ENCODE data around the gene RTN1.

Gene RTN1

DNA sequence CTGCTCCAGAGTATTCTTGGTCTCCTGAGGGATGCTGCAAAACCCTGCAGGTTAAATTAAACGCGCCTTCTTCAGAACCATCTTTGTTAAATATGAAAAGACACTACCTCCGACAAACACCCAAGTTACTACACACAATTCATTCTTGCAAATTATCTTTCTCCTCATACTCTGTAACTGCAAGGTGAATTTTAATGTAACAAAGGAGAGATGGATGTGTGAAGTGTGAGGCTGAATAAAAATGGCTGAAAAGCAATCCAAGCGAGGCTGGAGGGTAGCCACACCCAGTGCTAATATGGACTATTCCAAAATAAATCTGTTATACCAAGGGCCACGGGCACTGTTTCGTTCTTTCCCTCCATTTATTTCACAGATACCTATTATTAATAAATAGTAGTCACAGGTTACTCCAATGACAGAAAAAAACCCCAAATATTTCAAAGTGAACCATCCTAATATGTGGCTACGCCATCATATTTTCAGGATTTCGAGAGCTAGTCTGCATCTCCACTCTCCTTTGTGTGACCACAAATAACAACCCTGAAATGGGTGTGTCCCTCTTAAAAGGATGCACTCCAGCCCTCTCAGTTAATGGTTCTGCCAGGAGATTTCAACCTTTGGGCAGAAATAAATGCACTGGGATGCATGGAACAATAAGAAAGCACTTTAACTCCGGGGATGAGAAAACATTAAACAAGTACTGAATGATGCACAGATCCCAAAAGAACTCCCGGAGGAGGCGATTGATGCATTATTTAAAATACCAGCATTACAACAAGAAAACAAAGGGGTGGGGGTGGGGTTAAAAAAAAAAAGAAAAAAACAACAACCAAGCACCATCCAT, 240.9 kb downstream of the RTN1 start:
- no peak for DNase-seq (ENCODE audit: low read depth)

DNA sequence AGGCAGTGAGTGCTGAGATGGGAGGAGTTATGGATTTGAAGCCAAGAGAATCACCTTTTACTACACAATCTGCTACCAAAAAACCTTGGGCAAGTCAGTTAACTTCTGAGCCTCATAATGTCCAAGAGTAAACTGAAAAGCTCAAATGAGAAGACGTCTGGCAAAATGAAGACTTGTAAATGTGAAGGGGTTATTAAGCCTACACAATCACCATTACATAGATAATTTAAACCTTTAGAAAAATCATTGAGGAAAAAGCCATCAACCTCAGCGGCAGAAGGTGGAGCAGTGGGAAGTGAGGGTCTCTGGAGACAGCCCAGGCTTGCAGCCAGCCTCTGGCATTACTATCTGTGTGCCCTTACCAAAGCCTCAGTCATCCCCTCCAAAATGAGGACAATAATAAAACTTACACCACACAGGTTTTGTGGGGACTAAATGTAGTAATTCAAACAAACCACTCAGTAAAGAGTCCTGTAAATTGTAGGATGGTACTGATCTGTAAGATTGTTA, 243.5 kb downstream of the RTN1 start:
- no peak for DNase-seq (ENCODE audit: low read depth)

- DNase-seq (ENCODE audit: low read depth), result no peak
These were observed 247.9 kb downstream of the RTN1 start for GRCh38 chr14:59622631-59623030.

DNA sequence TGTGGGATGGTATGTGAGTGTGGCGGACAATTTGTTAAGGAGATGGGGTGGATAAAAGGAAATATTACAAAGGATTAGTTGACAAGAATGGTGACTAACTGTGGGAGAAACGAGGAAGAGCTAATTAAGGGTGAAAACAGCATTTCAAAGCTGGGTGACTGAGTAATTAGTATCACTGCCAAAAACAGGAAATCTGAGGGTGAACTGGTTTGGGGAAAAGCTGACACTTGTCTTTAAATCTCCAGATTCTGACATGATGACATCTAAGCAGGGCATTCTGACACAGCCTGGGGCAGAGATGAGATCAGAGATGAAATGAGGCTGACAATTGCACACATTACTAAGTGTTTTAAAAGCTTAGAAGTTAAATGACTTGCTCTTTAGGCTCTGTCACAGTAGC, 251.5 kb downstream of the RTN1 start:
- DNase-seq (ENCODE audit: low read depth), result no peak

GRCh38 chr14:59601056-59601455, 269.5 kb downstream of the RTN1 start:
- DNase-seq (ENCODE audit: low read depth), result peak; percentile 58

- peak; percentile 37 for DNase-seq (ENCODE audit: low read depth)
These were observed 270.2 kb downstream of the RTN1 start for GRCh38 chr14:59600211-59600945.

- no peak for DNase-seq (ENCODE audit: low read depth)
These were observed 275.5 kb downstream of the RTN1 start for GRCh38 chr14:59595071-59595470.

- no peak for DNase-seq (ENCODE audit: low read depth)
These were observed 278.8 kb downstream of the RTN1 start for GRCh38 chr14:59591641-59592370.

- DNase-seq (ENCODE audit: low read depth), result peak; percentile 55
These were observed 282.5 kb downstream of the RTN1 start for GRCh38 chr14:59588101-59588500.

DNA sequence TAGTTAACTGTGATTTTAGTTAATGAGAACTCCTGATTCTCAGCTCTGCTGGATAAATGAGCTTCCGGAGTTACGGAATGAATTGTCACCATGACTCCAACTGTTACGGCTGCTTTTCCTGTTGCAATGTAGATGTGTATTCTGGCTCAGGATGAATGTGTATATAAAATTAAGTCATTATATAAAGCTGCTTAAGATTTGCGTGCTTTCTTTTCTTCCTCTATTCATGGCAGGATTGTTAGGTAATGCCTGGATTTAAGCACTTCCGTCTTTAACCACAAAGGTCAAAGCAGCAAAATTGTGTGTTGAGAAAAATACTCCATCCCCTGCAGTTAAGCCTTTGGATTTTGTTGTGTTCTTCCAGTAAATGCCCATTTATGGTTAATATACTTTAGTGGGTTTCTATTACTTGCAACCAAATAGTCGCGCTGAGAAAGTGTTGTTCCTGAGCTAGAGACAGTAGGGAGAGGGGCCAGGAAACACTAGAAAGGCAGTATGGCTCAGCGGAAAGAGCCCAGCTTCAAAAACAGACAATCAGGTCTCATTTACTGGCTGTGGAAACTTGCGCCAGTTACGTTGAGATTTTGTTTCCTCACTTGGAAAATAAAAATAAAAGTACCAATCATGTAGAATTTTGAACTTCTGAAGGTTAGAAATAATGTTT, 284.6 kb downstream of the RTN1 start:
- peak; percentile 92 for DNase-seq (ENCODE audit: low read depth)

GRCh38 chr14:59583755-59584154, 286.8 kb downstream of the RTN1 start:
- peak; percentile 58 for DNase-seq (ENCODE audit: low read depth)

GRCh38 chr14:59582845-59583509, 287.6 kb downstream of the RTN1 start:
- no peak for DNase-seq (ENCODE audit: low read depth)

- DNase-seq (ENCODE audit: low read depth), result peak; percentile 44
These were observed 288.4 kb downstream of the RTN1 start for GRCh38 chr14:59582161-59582560.

DNA sequence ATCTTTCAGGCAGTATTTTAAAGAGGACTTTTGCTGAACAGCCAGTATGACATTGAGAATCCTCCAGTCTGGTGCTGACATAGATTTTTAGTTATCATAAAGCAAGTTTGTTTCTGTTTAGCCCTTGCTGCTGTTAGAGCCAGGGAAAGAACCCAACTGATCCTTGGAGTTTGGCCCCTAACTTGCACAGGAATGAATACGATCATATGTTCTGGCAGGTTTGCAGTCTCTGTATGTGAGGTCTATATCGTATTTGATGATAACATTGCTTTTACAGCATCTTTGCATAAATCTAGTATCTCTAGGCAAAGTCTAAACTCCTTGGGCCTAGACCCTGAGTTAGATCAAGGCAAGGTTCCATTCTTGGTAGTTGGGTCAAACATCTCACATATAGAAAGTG, 289.7 kb downstream of the RTN1 start:
- no peak for DNase-seq (ENCODE audit: low read depth)

- DNase-seq (ENCODE audit: low read depth), result peak; percentile 64
These were observed 294.0 kb downstream of the RTN1 start, which contains the start of gene CCDC175 for GRCh38 chr14:59576332-59577294. TSS of gene CCDC175 (minus strand) at chr14:59576812. CDS start at chr14:59576775, 37 bp downstream.

- peak; percentile 23 for DNase-seq (ENCODE audit: low read depth)
These were observed 300.5 kb downstream of the RTN1 start for GRCh38 chr14:59570122-59570521.

- no peak for DNase-seq (ENCODE audit: low read depth)
These were observed 303.9 kb downstream of the RTN1 start for GRCh38 chr14:59566725-59567124.

- DNase-seq (ENCODE audit: low read depth), result no peak
These were observed 304.3 kb downstream of the RTN1 start for GRCh38 chr14:59566296-59566695.

DNA sequence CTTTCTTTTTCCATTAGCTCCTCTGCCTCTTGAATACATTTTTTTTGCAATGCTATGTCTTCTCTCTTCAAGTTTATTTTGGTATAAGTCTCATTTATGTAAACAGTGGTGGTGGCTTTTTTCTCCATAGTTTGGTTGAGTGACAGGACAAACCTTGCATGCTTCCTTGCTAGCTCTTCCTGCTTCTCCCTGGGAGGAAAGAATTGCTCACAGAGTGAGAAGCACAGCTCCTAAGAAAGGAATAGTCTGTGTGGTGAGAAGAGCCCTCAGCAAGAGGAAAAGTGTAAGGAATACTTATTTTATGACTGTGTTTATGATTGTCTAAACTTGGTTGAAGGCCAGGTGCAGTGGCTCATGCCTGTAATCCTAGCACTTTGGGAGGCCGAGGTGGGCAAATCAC, 305.5 kb downstream of the RTN1 start:
- no peak for DNase-seq (ENCODE audit: low read depth)

DNA sequence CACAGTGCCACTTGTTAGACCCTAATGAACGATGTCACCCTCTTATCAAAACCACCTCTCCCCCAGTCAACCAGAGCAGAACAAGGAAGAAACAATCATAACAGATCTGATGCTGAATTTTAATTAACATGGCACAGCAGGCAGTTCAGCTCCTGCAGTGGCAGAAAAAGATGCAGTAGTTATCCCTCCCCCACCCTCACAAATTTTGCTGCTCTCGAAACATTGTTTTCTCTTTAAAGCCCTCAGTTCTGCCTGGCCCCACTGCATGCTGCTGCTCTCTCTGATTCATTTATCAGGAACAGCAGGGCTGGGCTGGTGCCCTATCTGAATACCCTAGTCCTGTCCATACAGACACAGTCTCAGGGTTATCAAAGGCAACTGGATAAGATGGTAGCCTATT, 306.2 kb downstream of the RTN1 start:
- DNase-seq (ENCODE audit: low read depth), result no peak
